HG03095 (cell line): ENCODE results near the gene CGB1.
"Not testable (repeated sequence)": the region's sequence is repeated elsewhere in the genome, so short reads cannot be mapped to it uniquely, and the experiment has no call there.

Experiments used
- ATAC-seq: cut with Tn5 transposase; IDR thresholded peaks from one replicate; pipeline ENCODE4 v1.9.1; 2021; ENCODE audit warnings: moderate library complexity; ENCODE audit not compliant: unreplicated experiment

CGB1 gene

GRCh38 chr19:49059053-49059452 lies 22.4 kb upstream of the CGB1 start:
- no peak for ATAC-seq

- ATAC-seq = no peak
These were observed 21.9 kb upstream of the CGB1 start for GRCh38 chr19:49058562-49058961.

- ATAC-seq = no peak
These were observed 21.0 kb upstream of the CGB1 start, which contains the start of gene CGB7 for GRCh38 chr19:49057636-49058234. TSS of gene CGB7 (minus strand) at chr19:49057749. CDS start at chr19:49055375, 2,374 bp downstream.

GRCh38 chr19:49056902-49057596 lies 20.4 kb upstream of the CGB1 start:
- not testable (repeated sequence) for ATAC-seq

- ATAC-seq = no peak
These were observed 19.6 kb upstream of the CGB1 start for GRCh38 chr19:49056101-49056901.

- not testable (repeated sequence) for ATAC-seq
These were observed 13.8 kb upstream of the CGB1 start for GRCh38 chr19:49050376-49051033.

- ATAC-seq = not testable (repeated sequence)
These were observed 13.1 kb upstream of the CGB1 start for GRCh38 chr19:49049834-49050233.

- ATAC-seq = not testable (repeated sequence)
These were observed 12.3 kb upstream of the CGB1 start, which contains the start of gene CGB8 for GRCh38 chr19:49049011-49049410. TSS of gene CGB8 (minus strand) at chr19:49049111. CDS start at chr19:49048739, 372 bp downstream.

GRCh38 chr19:49043548-49043947 lies 6.9 kb upstream of the CGB1 start, which contains the start of gene CGB5:
TSS of gene CGB5 (plus strand) at chr19:49043848. CDS start at chr19:49044210, 362 bp downstream.
- ATAC-seq = not testable (repeated sequence)

- ATAC-seq = not testable (repeated sequence)
These were observed 6.0 kb upstream of the CGB1 start for GRCh38 chr19:49042666-49043065.

- no peak for ATAC-seq
These were observed 5.5 kb upstream of the CGB1 start for GRCh38 chr19:49042177-49042576.

- not testable (repeated sequence) for ATAC-seq
These were observed 3.0 kb upstream of the CGB1 start for GRCh38 chr19:49039736-49040135.

GRCh38 chr19:49038557-49039276 lies 2.0 kb upstream of the CGB1 start:
- ATAC-seq = not testable (repeated sequence)

GRCh38 chr19:49038111-49038510 lies 1.4 kb upstream of the CGB1 start:
- not testable (repeated sequence) for ATAC-seq

GRCh38 chr19:49031642-49032301 lies 4.9 kb downstream of the CGB1 start, which contains the start of gene CGB2:
TSS of gene CGB2 (plus strand) at chr19:49031890. CDS start at chr19:49032096, 206 bp downstream.
- ATAC-seq = not testable (repeated sequence)

GRCh38 chr19:49030323-49030722 lies 6.4 kb downstream of the CGB1 start:
- not testable (repeated sequence) for ATAC-seq

GRCh38 chr19:49029749-49030148 lies 6.9 kb downstream of the CGB1 start:
- not testable (repeated sequence) for ATAC-seq

- not testable (repeated sequence) for ATAC-seq
These were observed 8.0 kb downstream of the CGB1 start for GRCh38 chr19:49028686-49029085.

- not testable (repeated sequence) for ATAC-seq
These were observed 11.1 kb downstream of the CGB1 start for GRCh38 chr19:49025599-49025998.
